HEK293 (cell line): ENCODE results near the gene SLC22A4.

Experiments
- CTCF ChIA-PET: fragments of 350-600 bp; formaldehyde crosslinking; extraction: SDS; loops from one replicate; lab custom pipeline; 2021; ENCODE audit warnings: antibody characterized with exemption; lab: Yijun Ruan, JAX
- POLR2A ChIA-PET: fragments of 300-600 bp; formaldehyde crosslinking; extraction: SDS; loops from one replicate; lab custom pipeline; 2020; ENCODE audit warnings: antibody characterized with exemption, inconsistent platforms; lab: Yijun Ruan, JAX
- H3K27ac ChIP-seq: fragments of 200-500 bp; sonication (Bioruptor generic); 2 replicates; pipeline ENCODE4 v1.5.1; 2014; ENCODE audit warnings: low read depth, low read length, control low read depth, inconsistent platforms; ENCODE audit errors: extremely low read depth
- H3K36me3 ChIP-seq, 2 experiments: fragments of 200-500 bp in 1 of 2; sonication (Bioruptor generic) in 1 of 2; 1 replicate in 1 of 2; 2 replicates in 1 of 2; pipeline ENCODE4 v1.5.1; 2014 to 2017; ENCODE audit warnings: inconsistent platforms in 2 of 2, low read length in 2 of 2; ENCODE audit not compliant: control insufficient read depth in 2 of 2, insufficient read depth in 1 of 2
- H3K4me1 ChIP-seq: fragments of 200-500 bp; sonication (Bioruptor generic); 2 replicates; pipeline ENCODE4 v1.5.1; 2014; ENCODE audit warnings: mild to moderate bottlenecking, low read length, inconsistent platforms; ENCODE audit not compliant: control insufficient read depth, insufficient read depth
- H3K4me3 ChIP-seq: 2 replicates; pipeline ENCODE4 v1.5.1; 2011; ENCODE audit warnings: low read depth, mild to moderate bottlenecking, control low read depth, low read length, moderate library complexity
- H3K9me3 ChIP-seq: fragments of 200-500 bp; sonication (Bioruptor generic); 2 replicates; pipeline ENCODE4 v1.5.1; 2014; ENCODE audit warnings: low read depth, low read length, inconsistent platforms; ENCODE audit not compliant: control insufficient read depth, insufficient read depth
- EGR2 ChIP-seq: fragments of 450-650 bp; formaldehyde crosslinking; IDR thresholded peaks from 2 replicates; pipeline ENCODE4 v1.5.1; 2016; ENCODE audit warnings: low read depth, missing biosample characterization, missing genetic modification characterization
- KLF8 ChIP-seq: fragments of 450-650 bp; formaldehyde crosslinking; IDR thresholded peaks from 2 replicates; pipeline ENCODE4 v1.5.1; 2016; ENCODE audit warnings: missing biosample characterization, missing genetic modification characterization
- SP7 ChIP-seq: fragments of 450-650 bp; formaldehyde crosslinking; IDR thresholded peaks from 2 replicates; pipeline ENCODE4 v1.5.1; 2016; ENCODE audit warnings: missing biosample characterization, missing genetic modification characterization
- TRIM28 ChIP-seq: IDR thresholded peaks from 2 replicates; pipeline ENCODE4 v1.6.1; 2011; ENCODE audit warnings: low read length, control low read depth, borderline replicate concordance
- YY2 ChIP-seq: fragments of 450-650 bp; formaldehyde crosslinking; IDR thresholded peaks from 2 replicates; pipeline ENCODE4 v1.5.1; 2016; ENCODE audit warnings: missing biosample characterization, missing genetic modification characterization
- ZBTB1 ChIP-seq: fragments of 450-650 bp; formaldehyde crosslinking; IDR thresholded peaks from 2 replicates; pipeline ENCODE4 v1.5.1; 2016; ENCODE audit warnings: missing biosample characterization, missing genetic modification characterization
- ZBTB21 ChIP-seq: fragments of 450-650 bp; formaldehyde crosslinking; IDR thresholded peaks from 2 replicates; pipeline ENCODE4 v1.5.1; 2017; ENCODE audit warnings: missing biosample characterization, missing genetic modification characterization
- ZNF133 ChIP-seq: fragments of 450-650 bp; formaldehyde crosslinking; IDR thresholded peaks from 2 replicates; pipeline ENCODE4 v1.5.1; 2016; ENCODE audit warnings: missing biosample characterization, missing genetic modification characterization
- ZNF140 ChIP-seq: fragments of 450-650 bp; formaldehyde crosslinking; IDR thresholded peaks from 2 replicates; pipeline ENCODE4 v1.5.1; 2016; ENCODE audit warnings: missing biosample characterization, missing genetic modification characterization
- ZNF146 ChIP-seq: fragments of 450-650 bp; formaldehyde crosslinking; IDR thresholded peaks from 2 replicates; pipeline ENCODE4 v1.5.1; 2016; ENCODE audit warnings: missing biosample characterization, missing genetic modification characterization
- ZNF169 ChIP-seq: fragments of 450-650 bp; formaldehyde crosslinking; IDR thresholded peaks from 2 replicates; pipeline ENCODE4 v1.5.1; 2016; ENCODE audit warnings: missing biosample characterization, missing genetic modification characterization
- ZNF184 ChIP-seq: fragments of 450-650 bp; IDR thresholded peaks from 2 replicates; pipeline ENCODE4 v1.5.1; 2018; ENCODE audit warnings: missing biosample characterization, mild to moderate bottlenecking, missing genetic modification characterization
- ZNF324 ChIP-seq: fragments of 450-650 bp; formaldehyde crosslinking; IDR thresholded peaks from 2 replicates; pipeline ENCODE4 v1.5.1; 2016; ENCODE audit warnings: missing biosample characterization, missing genetic modification characterization
- ZNF335 ChIP-seq: fragments of 450-650 bp; formaldehyde crosslinking; conservative IDR thresholded peaks from 2 replicates; pipeline ENCODE4 v1.5.1; 2016; ENCODE audit warnings: missing biosample characterization, missing genetic modification characterization
- ZNF350 ChIP-seq: fragments of 450-650 bp; formaldehyde crosslinking; IDR thresholded peaks from 2 replicates; pipeline ENCODE4 v1.5.0; 2017; ENCODE audit warnings: missing biosample characterization, mild to moderate bottlenecking, missing genetic modification characterization
- ZNF398 ChIP-seq: fragments of 450-650 bp; formaldehyde crosslinking; IDR thresholded peaks from 2 replicates; pipeline ENCODE4 v1.5.1; 2017; ENCODE audit warnings: missing biosample characterization, missing genetic modification characterization
- ZNF404 ChIP-seq: fragments of 450-650 bp; formaldehyde crosslinking; IDR thresholded peaks from 2 replicates; pipeline ENCODE4 v1.5.1; 2017; ENCODE audit warnings: missing biosample characterization, missing genetic modification characterization
- ZNF529 ChIP-seq: fragments of 450-650 bp; formaldehyde crosslinking; IDR thresholded peaks from 2 replicates; pipeline ENCODE4 v1.5.1; 2017; ENCODE audit warnings: missing genetic modification characterization, missing biosample characterization; ENCODE audit not compliant: insufficient replicate concordance
- ZNF561 ChIP-seq: fragments of 450-650 bp; IDR thresholded peaks from 2 replicates; pipeline ENCODE4 v1.5.1; 2018; ENCODE audit warnings: missing biosample characterization, missing genetic modification characterization, borderline replicate concordance
- ZNF596 ChIP-seq: fragments of 450-650 bp; IDR thresholded peaks from 2 replicates; pipeline ENCODE4 v1.5.0; 2018; ENCODE audit warnings: missing biosample characterization, mild to moderate bottlenecking, missing genetic modification characterization, moderate library complexity
- ZNF707 ChIP-seq: fragments of 450-650 bp; formaldehyde crosslinking; IDR thresholded peaks from 2 replicates; pipeline ENCODE4 v1.5.1; 2016; ENCODE audit warnings: missing biosample characterization, missing genetic modification characterization
- ZNF747 ChIP-seq: fragments of 450-650 bp; formaldehyde crosslinking; IDR thresholded peaks from 2 replicates; pipeline ENCODE4 v1.5.1; 2016; ENCODE audit warnings: missing biosample characterization, missing genetic modification characterization
- ZSCAN23 ChIP-seq: fragments of 450-650 bp; formaldehyde crosslinking; IDR thresholded peaks from 2 replicates; pipeline ENCODE4 v1.5.1; 2016; ENCODE audit warnings: missing biosample characterization, missing genetic modification characterization
- TF ChIP-seq, protein P1 (sequence below): fragments of 450-650 bp; formaldehyde crosslinking; IDR thresholded peaks from 2 replicates; pipeline ENCODE4 v1.5.1; 2016; ENCODE audit warnings: missing biosample characterization, missing genetic modification characterization, low read depth
- TF ChIP-seq, protein P2 (sequence below): fragments of 450-650 bp; formaldehyde crosslinking; IDR thresholded peaks from 2 replicates; pipeline ENCODE4 v1.5.1; 2016; ENCODE audit warnings: missing biosample characterization, missing genetic modification characterization
- TF ChIP-seq, protein P3 (sequence below): fragments of 450-650 bp; IDR thresholded peaks from 2 replicates; pipeline ENCODE4 v1.5.1; 2018; ENCODE audit warnings: missing biosample characterization, mild to moderate bottlenecking, missing genetic modification characterization

Gene SLC22A4

GRCh38 chr5:132309679-132310078 lies 15.5 kb downstream of the SLC22A4 start:
- Histone ChIP-seq H3K36me3 (no peaks in the 10 kb centered on the region), H3K9me3 (no peaks in the 10 kb centered on the region), H3K27ac (no peak overlapping the region), H3K4me1 (no peaks in the 10 kb centered on the region), H3K4me3 (no peak overlapping the region)
- no peak for TF ChIP-seq SP7 (tag by site-specific recombination)
- TF ChIP-seq ZNF707: no peak
- TF ChIP-seq, protein P1, sequence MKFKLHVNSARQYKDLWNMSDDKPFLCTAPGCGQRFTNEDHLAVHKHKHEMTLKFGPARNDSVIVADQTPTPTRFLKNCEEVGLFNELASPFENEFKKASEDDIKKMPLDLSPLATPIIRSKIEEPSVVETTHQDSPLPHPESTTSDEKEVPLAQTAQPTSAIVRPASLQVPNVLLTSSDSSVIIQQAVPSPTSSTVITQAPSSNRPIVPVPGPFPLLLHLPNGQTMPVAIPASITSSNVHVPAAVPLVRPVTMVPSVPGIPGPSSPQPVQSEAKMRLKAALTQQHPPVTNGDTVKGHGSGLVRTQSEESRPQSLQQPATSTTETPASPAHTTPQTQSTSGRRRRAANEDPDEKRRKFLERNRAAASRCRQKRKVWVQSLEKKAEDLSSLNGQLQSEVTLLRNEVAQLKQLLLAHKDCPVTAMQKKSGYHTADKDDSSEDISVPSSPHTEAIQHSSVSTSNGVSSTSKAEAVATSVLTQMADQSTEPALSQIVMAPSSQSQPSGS: no peak
- TF ChIP-seq, protein P2, sequence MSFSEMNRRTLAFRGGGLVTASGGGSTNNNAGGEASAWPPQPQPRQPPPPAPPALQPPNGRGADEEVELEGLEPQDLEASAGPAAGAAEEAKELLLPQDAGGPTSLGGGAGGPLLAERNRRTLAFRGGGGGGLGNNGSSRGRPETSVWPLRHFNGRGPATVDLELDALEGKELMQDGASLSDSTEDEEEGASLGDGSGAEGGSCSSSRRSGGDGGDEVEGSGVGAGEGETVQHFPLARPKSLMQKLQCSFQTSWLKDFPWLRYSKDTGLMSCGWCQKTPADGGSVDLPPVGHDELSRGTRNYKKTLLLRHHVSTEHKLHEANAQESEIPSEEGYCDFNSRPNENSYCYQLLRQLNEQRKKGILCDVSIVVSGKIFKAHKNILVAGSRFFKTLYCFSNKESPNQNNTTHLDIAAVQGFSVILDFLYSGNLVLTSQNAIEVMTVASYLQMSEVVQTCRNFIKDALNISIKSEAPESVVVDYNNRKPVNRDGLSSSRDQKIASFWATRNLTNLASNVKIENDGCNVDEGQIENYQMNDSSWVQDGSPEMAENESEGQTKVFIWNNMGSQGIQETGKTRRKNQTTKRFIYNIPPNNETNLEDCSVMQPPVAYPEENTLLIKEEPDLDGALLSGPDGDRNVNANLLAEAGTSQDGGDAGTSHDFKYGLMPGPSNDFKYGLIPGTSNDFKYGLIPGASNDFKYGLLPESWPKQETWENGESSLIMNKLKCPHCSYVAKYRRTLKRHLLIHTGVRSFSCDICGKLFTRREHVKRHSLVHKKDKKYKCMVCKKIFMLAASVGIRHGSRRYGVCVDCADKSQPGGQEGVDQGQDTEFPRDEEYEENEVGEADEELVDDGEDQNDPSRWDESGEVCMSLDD (tag by site-specific recombination): no peak
- no peak for TF ChIP-seq ZNF747 (tag by site-specific recombination)
- TF ChIP-seq YY2 (tag by site-specific recombination): no peak
- no peak for TF ChIP-seq ZNF404 (tag by site-specific recombination)
- no peak for TF ChIP-seq ZBTB1 (tag by site-specific recombination)
- TF ChIP-seq ZNF561 (tag by site-specific recombination): no peak
- TF ChIP-seq ZNF529 (tag by site-specific recombination): no peak
- TF ChIP-seq ZNF596 (tag by site-specific recombination): no peak
- no peak for TF ChIP-seq KLF8 (tag by site-specific recombination)
- TF ChIP-seq ZNF140 (tag by site-specific recombination): no peak
- TF ChIP-seq ZNF398: no peak
- no peak for TF ChIP-seq ZSCAN23 (tag by site-specific recombination)
- no peak for TF ChIP-seq ZNF184 (tag by site-specific recombination)
- no peak for TF ChIP-seq ZNF133 (tag by site-specific recombination)
- no peak for TF ChIP-seq ZBTB21 (tag by site-specific recombination)
- TF ChIP-seq ZNF350: no peak
- ChIA-PET CTCF (interaction anchor here (0.6 to 1.1 kb wide), 3 partner anchors 12 to 102 kb away, joined by 3 to 5 read pairs (median 3); partner anchors contain the start of gene SLC22A4), POLR2A (no interaction called here)

- no peaks in the 10 kb centered on the region for H3K9me3 ChIP-seq
- no peak overlapping the region for H3K27ac ChIP-seq
- POLR2A ChIA-PET: no interaction called here
- no peaks in the 10 kb centered on the region for H3K4me1 ChIP-seq
- H3K36me3 ChIP-seq: no peaks in the 10 kb centered on the region
- no peak overlapping the region for H3K4me3 ChIP-seq
- CTCF ChIA-PET: interaction anchor here (0.6 to 1.1 kb wide), 6 partner anchors 8 to 102 kb away, joined by 3 to 5 read pairs (median 3); partner anchors contain the start of gene SLC22A4
- no peak for TF ChIP-seq ZNF335
- no peak for TF ChIP-seq TRIM28
- TF ChIP-seq, protein P3, sequence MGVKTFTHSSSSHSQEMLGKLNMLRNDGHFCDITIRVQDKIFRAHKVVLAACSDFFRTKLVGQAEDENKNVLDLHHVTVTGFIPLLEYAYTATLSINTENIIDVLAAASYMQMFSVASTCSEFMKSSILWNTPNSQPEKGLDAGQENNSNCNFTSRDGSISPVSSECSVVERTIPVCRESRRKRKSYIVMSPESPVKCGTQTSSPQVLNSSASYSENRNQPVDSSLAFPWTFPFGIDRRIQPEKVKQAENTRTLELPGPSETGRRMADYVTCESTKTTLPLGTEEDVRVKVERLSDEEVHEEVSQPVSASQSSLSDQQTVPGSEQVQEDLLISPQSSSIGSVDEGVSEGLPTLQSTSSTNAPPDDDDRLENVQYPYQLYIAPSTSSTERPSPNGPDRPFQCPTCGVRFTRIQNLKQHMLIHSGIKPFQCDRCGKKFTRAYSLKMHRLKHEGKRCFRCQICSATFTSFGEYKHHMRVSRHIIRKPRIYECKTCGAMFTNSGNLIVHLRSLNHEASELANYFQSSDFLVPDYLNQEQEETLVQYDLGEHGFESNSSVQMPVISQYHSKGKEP (tag by site-specific recombination): no peak
- no peak for TF ChIP-seq ZNF146
- no peak for TF ChIP-seq ZNF324 (tag by site-specific recombination)
- TF ChIP-seq, protein P1: no peak
- TF ChIP-seq EGR2 (tag by site-specific recombination): no peak
- TF ChIP-seq ZNF169 (tag by site-specific recombination): no peak
Measured at GRCh38 chr5:132310141-132310834, 16.1 kb downstream of the SLC22A4 start.
